NCI-H1694 (cell line): Measurements from ENCODE around the gene NTRK1.

Source experiments
- DNase-seq: peaks from one replicate; lab custom pipeline; 2025; lab: John Stamatoyannopoulos, UW

Gene NTRK1

DNA sequence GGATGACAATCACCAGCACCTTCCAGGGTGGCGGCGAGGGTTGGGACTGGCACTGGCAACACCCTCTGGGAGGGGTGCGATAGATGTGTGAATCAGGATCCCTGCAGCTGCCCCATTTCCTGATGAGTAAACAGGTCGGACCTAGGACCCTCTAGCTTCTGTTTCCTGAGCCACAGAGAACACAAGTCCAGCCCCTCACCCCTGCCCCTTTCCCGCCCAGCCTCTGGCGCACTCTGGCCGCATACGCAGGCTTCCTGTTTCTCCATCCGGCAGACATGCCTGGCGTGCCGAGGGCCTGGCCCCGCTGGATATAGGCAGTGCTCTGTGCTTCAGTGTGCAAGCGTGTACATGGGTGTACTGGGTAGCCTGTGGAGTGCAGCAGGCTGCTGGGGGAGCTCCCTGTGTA is 37.5 kb downstream of the NTRK1 start:
- DNase-seq, result no peak

DNA sequence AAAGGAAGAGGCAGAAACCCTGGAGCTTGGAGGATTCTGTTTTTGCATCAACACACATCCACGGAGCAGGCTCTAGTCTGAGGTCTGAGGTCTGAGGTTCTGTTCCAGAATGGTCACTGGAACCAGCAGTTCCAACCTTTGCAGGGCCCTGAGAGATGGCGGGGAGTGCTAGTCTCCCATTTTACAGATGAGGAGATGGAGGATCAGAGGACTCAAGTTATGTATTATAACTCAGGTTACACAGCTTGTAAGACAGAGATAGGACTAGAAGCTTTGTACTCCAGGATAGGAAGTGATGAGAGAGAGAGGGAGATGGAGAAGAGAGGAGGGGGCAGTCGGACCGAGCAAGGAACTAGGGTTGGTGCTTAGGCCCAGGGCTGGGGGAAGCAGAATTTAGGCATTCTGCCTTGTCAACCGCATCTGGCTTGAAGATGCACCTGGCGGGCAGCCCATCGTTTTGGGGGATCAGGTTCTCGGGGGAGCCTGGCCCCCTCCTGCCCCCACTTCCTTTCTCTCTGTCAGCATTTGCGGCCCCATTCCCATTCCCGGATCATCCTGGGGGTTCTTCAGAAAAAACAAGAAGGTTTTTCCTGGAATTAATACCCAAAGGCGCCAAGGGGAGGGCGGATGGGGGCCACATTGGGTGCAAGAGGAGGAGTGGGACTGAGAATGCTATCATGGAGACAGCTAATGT is 38.5 kb downstream of the NTRK1 start:
- DNase-seq, result no peak

DNA sequence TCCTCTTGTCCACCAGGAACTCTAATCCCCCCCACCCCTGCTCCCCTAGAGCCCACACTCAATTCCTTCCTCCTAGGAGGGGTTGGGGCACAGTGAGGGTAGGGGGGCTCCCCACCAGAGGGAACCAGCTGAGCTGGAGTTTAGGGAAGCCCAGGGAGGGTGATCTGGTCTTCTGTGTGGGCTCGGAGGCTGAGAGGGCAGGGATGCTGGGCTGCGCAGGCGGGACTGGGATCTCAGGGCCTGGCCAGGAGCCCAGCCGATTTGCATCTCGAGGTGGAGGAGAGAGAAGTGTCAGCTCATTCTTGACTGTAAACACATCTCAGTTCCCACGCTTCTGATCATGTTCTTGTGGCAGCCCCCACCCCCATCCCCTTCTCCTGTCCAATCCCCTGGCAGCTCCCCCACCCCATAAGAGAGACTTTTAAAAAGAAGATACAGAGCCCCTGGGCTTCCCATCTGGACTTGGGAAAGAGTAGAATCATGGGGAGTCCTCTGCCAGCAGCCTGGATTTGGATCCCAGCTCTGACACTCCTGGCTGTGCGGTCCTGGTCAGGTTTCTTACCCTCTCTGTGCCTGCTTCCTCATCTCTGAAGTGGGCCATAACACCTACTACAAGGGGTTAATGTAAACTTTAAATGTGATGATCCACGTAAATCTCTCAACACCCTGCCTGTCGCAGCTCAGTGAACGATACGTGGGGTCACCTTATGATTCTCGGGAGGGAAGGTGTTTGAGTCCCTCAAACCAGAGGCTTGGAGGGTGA is 39.5 kb downstream of the NTRK1 start:
- DNase-seq, result no peak

DNA sequence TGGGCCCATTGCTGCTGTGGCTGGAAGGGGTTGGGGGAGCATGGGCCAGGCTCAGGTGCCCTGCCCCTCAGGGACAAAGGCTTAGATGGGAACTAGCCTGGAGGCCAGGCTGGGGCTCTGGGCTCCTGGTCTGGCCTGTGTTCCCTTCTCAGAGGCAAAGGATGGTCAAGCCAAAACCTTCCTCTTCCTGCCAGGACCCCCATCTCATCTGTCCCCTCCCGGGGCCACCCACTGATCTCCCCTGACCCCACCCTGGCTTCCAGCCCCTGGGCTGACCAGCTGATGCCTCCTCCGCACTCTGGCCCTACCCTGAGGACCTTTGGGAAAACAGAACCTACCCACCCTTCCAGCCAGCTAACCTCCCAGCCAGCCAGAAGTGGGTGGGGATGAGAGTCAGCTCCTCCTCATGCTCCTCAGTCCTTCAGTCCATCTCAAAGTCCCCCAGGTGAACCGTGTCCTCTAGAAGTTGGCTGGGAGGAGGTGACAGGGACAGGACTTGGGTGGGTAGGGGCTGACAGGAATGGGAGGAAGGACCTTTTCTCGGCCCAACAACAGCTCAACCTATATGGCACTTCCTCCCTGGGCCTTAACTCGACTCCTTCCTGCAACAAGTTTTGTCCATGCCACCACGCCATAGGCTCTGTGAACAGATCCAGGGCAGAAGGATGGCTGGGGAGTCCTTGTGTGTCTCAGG is 40.4 kb downstream of the NTRK1 start:
- DNase-seq, result no peak

DNA sequence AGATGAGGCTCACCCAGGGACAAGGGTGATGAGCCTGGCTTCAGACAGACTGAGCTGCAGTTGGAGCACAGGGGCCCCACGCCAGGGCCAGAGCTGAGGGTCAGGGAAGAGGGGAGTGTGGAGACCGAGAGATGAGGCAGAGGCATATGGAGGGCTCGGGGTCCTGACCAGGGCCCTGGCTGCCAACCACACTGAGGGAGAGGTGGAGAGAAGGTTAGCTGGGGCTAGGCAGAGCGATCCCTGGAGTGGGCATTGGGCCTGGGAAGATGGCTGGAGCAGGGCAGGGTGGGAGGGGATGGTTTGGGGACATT is 40.9 kb downstream of the NTRK1 start:
- no peak for DNase-seq

- DNase-seq, result no peak
Measured at GRCh38 chr1:156901966-156902915, 41.6 kb downstream of the NTRK1 start.

GRCh38 chr1:156903328-156904091 is 42.8 kb downstream of the NTRK1 start:
- DNase-seq, result no peak

GRCh38 chr1:156904187-156904959 is 43.7 kb downstream of the NTRK1 start:
- DNase-seq, result no peak

DNA sequence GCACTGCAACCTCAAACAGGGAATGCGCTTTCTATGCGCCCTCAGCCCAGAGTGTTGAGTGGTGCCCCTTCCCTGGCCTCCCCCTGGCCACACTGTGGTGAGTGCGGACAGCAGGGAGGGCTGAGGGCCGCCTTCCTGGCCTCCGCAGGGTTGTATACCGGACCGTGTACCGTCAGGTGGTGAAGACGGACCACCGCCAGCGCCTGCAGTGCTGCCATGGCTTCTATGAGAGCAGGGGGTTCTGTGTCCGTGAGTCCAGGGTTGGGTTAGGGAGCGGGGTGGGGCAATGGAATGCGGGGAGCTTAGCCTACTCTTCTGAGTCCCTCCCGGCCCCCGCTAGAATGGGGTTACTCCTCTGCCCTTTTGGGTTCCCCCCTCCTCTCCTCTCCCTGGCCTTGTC is 44.5 kb downstream of the NTRK1 start:
- DNase-seq, result no peak

GRCh38 chr1:156905651-156906050 is 45.0 kb downstream of the NTRK1 start:
- DNase-seq, result no peak

DNA sequence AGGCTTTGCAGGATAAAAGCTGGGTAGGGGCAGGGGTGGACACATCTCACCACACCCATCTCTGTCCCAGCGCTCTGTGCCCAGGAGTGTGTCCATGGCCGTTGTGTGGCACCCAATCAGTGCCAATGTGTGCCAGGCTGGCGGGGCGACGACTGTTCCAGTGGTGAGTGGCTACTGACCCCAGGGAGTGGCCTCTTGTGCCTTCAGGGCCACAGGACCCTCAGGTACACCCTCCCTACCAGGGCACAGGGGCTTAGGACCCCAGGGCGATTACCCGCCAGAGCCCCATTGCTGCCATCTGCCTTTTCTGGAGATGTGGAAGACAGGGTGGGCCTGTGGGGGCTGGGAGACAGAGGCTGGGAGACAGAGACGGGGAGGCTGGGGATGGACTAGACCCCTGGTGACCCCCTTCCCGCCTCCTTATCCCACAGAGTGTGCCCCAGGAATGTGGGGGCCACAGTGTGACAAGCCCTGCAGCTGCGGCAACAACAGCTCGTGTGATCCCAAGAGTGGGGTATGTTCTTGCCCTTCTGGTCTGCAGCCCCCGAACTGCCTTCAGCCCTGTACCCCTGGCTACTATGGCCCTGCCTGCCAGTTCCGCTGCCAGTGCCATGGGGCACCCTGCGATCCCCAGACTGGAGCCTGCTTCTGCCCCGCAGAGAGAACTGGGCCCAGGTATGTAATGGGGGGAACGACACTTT is 45.7 kb downstream of the NTRK1 start:
- DNase-seq, result no peak

DNA sequence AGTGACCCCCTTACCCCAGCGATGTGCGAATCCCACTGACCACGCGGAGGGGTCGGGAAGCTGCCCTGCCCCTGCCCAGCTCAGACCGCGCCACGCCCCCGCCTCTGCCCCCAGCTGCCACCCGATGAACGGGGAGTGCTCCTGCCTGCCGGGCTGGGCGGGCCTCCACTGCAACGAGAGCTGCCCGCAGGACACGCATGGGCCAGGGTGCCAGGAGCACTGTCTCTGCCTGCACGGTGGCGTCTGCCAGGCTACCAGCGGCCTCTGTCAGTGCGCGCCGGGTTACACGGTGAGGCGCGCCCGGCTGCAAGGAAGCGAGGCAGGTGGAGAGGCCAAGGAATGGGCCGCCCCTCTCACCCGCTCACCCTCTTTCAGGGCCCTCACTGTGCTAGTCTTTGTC is 47.9 kb downstream of the NTRK1 start:
- DNase-seq, result no peak

GRCh38 chr1:156908955-156909354 is 48.3 kb downstream of the NTRK1 start:
- DNase-seq, result no peak

DNA sequence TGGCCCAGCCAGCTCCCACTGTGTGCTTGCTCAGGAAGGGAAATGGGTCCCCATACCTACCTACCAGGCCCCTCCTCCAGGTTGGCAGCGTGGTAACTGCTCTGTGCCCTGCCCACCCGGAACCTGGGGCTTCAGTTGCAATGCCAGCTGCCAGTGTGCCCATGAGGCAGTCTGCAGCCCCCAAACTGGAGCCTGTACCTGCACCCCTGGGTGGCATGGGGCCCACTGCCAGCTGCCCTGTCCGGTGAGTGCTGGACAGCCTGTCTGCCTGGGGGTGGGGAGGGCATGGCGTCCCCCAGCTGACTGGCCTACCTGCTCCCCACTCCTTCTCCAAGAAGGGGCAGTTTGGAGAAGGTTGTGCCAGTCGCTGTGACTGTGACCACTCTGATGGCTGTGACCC is 49.0 kb downstream of the NTRK1 start:
- DNase-seq, result no peak

GRCh38 chr1:156910309-156910782 is 49.7 kb downstream of the NTRK1 start:
- peak; percentile 68 for DNase-seq

GRCh38 chr1:156911577-156912298 is 51.1 kb downstream of the NTRK1 start:
- DNase-seq, result no peak

DNA sequence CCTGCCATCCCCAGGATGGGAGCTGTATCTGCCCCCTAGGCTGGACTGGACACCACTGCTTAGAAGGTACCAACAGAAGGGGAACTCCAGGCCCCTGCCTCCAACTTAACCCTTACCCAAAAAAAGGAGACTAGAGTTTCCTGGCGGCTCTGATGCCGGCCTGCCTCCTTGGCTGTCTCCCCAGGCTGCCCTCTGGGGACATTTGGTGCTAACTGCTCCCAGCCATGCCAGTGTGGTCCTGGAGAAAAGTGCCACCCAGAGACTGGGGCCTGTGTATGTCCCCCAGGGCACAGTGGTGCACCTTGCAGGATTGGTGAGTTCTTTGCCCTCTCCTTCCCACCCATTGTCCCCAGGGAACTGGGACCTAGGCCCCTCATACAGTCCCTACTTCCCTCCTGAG is 51.6 kb downstream of the NTRK1 start:
- DNase-seq, result no peak

- DNase-seq, result no peak
Measured at GRCh38 chr1:156912861-156913808, 52.5 kb downstream of the NTRK1 start.
